Immature natural killer cell (primary cell): Measurements from ENCODE around the gene NPLOC4. TPM values are rescaled to one million over a fixed set of nuclear protein-coding genes. Genes with fewer than 3 reads are reported as not detected.
A peak's percentile ranks its signal among the peaks of the same experiment; 100 is the strongest.

ENCODE experiments used
- DNase-seq, 3 donors: peaks; one replicate each; pipeline ENCODE4 v3.0.0; 2022; ENCODE audit warnings: mixed read lengths in 1 of 3
- H3K27ac Mint-ChIP-seq, 6 donors: one replicate each; pipeline ENCODE4 v1.8.0; 2020; ENCODE audit warnings: mixed read lengths in 6 of 6, mild to moderate bottlenecking in 5 of 6, inconsistent platforms in 4 of 6, moderate library complexity in 3 of 6
- H3K27me3 Mint-ChIP-seq, 3 donors: one replicate each; pipeline ENCODE4 v1.8.0; 2020 to 2021; ENCODE audit warnings: low read depth in 3 of 3, mild to moderate bottlenecking in 3 of 3, mixed read lengths in 3 of 3, moderate library complexity in 3 of 3, inconsistent platforms in 1 of 3
- H3K36me3 Mint-ChIP-seq, 3 donors: one replicate each; pipeline ENCODE4 v1.8.0; 2020; ENCODE audit warnings: mixed read lengths in 3 of 3, inconsistent platforms in 2 of 3, mild to moderate bottlenecking in 2 of 3
- H3K4me1 Mint-ChIP-seq, 2 donors: one replicate each; pipeline ENCODE4 v1.8.0; 2020; ENCODE audit warnings: inconsistent platforms in 2 of 2, mild to moderate bottlenecking in 2 of 2, mixed read lengths in 2 of 2, moderate library complexity in 1 of 2
- H3K4me3 Mint-ChIP-seq, 5 donors: one replicate each; pipeline ENCODE4 v1.8.0; 2020; ENCODE audit warnings: mild to moderate bottlenecking in 5 of 5, mixed read lengths in 5 of 5, inconsistent platforms in 3 of 5, moderate library complexity in 3 of 5
- H3K9me3 Mint-ChIP-seq, 6 donors: one replicate each; pipeline ENCODE4 v1.8.0; 2020; ENCODE audit warnings: mild to moderate bottlenecking in 6 of 6, mixed read lengths in 6 of 6, inconsistent platforms in 4 of 6, moderate library complexity in 3 of 6
- polyA plus RNA-seq, 3 donors: library from polyadenylated mRNA; unstranded; fragments of 300-500 nt; fragmentation: Illumina TruSeq; gene quantifications; one replicate each; pipeline ENCODE4 v1.2.3, GENCODE V29; 2021

The NPLOC4 gene
- polyA plus RNA-seq, 3 donors from 2014 or later, result 51.0 to 73.9 (median 60.3) TPM

GRCh38 chr17:81672954-81673353 lies 36.0 kb upstream of the NPLOC4 start:
- H3K4me1 Mint-ChIP-seq, result peaks cover 11% of the 10 kb centered on the region in 2 donors
- H3K27ac Mint-ChIP-seq, result no peak overlapping the region
- H3K4me3 Mint-ChIP-seq, result no peak overlapping the region
- no peaks in the 10 kb centered on the region for H3K9me3 Mint-ChIP-seq
- H3K27me3 Mint-ChIP-seq, result peaks cover 0 to 2% (median 0%) of the 10 kb centered on the region in 3 donors
- no peak for DNase-seq
- H3K36me3 Mint-ChIP-seq, result peaks cover 0 to 6% (median 0%) of the 10 kb centered on the region in 3 donors

GRCh38 chr17:81672504-81672903 lies 35.6 kb upstream of the NPLOC4 start:
- peaks cover 0 to 2% (median 0%) of the 10 kb centered on the region in 3 donors for H3K27me3 Mint-ChIP-seq
- peaks cover 16% of the 10 kb centered on the region in 2 donors for H3K4me1 Mint-ChIP-seq
- H3K36me3 Mint-ChIP-seq, result peaks cover 0 to 6% (median 0%) of the 10 kb centered on the region in 3 donors
- no peak overlapping the region for H3K27ac Mint-ChIP-seq
- DNase-seq, result no peak
- H3K4me3 Mint-ChIP-seq, result no peak overlapping the region
- no peaks in the 10 kb centered on the region for H3K9me3 Mint-ChIP-seq

GRCh38 chr17:81667754-81668153 lies 30.8 kb upstream of the NPLOC4 start:
- peaks cover 28 to 37% of the 10 kb centered on the region in 2 donors for H3K4me1 Mint-ChIP-seq

GRCh38 chr17:81666342-81667191 lies 29.7 kb upstream of the NPLOC4 start, which contains the start of the genes CCDC137 and OXLD1:
CCDC137 (plus strand) TSS chr17:81666737; CDS start chr17:81666767, 30 bp downstream.
OXLD1 (minus strand) TSS chr17:81666605; CDS start chr17:81666577, 28 bp downstream.
- Mint-ChIP-seq H3K9me3 (no peaks in the 10 kb centered on the region), H3K27ac (peak within 1 kb of the TSS; percentile 88 to 98 (median 94)), H3K27me3 (peaks cover 0 to 4% (median 0%) of the 10 kb centered on the region in 3 donors), H3K4me3 (peak within 1 kb of the TSS; percentile 94 to 99 (median 95)), H3K4me1 (peaks cover 28 to 37% of the 10 kb centered on the region in 2 donors), H3K36me3 (peaks cover 0 to 6% (median 4%) of the 10 kb centered on the region in 3 donors)
- DNase-seq, result peak; percentile 92 to 93 (median 93)

More at GRCh38 chr17:81667754-81668153, 30.8 kb upstream of the NPLOC4 start:
- DNase-seq, result no peak
- Mint-ChIP-seq H3K27ac (peak overlapping the region in 5 of 6 donors; percentile 30 to 89 (median 68)), H3K9me3 (no peaks in the 10 kb centered on the region), H3K4me3 (peak overlapping the region; percentile 89 to 95 (median 92)), H3K27me3 (peaks cover 0 to 4% (median 0%) of the 10 kb centered on the region in 3 donors), H3K36me3 (peaks cover 0 to 6% (median 4%) of the 10 kb centered on the region in 3 donors)

GRCh38 chr17:81666092-81666341 lies 29.1 kb upstream of the NPLOC4 start:
- no peaks in the 10 kb centered on the region for H3K9me3 Mint-ChIP-seq
- H3K4me1 Mint-ChIP-seq, result peaks cover 28 to 37% of the 10 kb centered on the region in 2 donors
- peaks cover 0 to 4% (median 0%) of the 10 kb centered on the region in 3 donors for H3K27me3 Mint-ChIP-seq
- peak overlapping the region; percentile 92 to 99 (median 95) for H3K4me3 Mint-ChIP-seq
- H3K27ac Mint-ChIP-seq, result peak overlapping the region; percentile 88 to 98 (median 94)
- peaks cover 0 to 4% (median 1%) of the 10 kb centered on the region in 3 donors for H3K36me3 Mint-ChIP-seq
- DNase-seq, result no peak

DNA sequence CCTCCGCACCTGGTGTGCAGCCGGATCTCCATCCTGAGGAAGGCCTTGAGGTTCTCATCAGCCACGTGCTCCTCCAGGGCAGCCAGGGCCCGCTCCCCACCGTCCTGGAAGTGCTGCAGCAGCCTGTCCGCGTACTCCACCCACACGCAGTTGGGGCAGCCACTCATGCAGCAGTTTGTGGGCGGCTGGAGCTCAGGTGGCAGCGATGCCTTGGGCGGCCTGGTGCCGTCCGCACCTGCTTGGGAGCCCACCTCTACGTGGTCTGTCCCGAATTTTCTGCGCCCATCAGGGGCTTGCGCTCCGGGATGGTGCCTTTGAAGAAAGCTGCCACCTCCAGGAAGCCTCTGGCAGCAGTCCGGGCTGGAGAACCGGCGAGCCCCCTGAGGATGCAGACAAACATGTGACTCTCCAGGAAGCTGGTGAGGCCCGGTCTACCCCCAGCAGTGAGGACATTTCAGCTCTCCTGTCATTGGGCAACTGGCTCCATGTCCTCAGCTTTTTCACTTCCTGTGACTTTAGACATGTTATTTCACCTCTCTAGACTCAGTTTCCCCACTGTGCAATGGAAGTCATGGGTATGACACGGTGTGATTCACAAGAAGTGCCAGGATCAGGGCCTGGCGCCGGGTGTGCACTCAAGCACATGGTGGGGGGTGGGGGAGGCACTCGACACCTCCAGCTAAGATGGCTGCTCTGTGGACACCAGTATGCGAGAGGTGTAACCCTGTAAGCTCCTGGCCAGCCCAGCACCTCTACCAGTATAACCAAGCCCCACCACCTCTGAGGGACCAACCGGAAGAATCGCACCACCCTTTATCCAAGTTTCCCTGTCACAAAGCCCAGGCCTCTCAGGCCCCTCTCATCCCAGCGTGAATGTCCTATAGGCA lies 28.5 kb upstream of the NPLOC4 start:
- peak; percentile 20 to 31 (median 26) for DNase-seq
- H3K9me3 Mint-ChIP-seq, result no peaks in the 10 kb centered on the region
- peaks cover 0 to 4% (median 0%) of the 10 kb centered on the region in 3 donors for H3K36me3 Mint-ChIP-seq
- peak overlapping the region; percentile 88 to 98 (median 94) for H3K27ac Mint-ChIP-seq
- H3K4me3 Mint-ChIP-seq, result peak overlapping the region; percentile 92 to 99 (median 95)
- peaks cover 0 to 4% (median 2%) of the 10 kb centered on the region in 3 donors for H3K27me3 Mint-ChIP-seq
- peaks cover 28 to 37% of the 10 kb centered on the region in 2 donors for H3K4me1 Mint-ChIP-seq

- Mint-ChIP-seq H3K27ac (no peak overlapping the region), H3K4me3 (no peak overlapping the region), H3K4me1 (peaks cover 27 to 37% of the 10 kb centered on the region in 2 donors), H3K9me3 (no peaks in the 10 kb centered on the region), H3K27me3 (peaks cover 0 to 4% (median 2%) of the 10 kb centered on the region in 3 donors), H3K36me3 (peaks cover 0 to 4% (median 0%) of the 10 kb centered on the region in 3 donors)
- no peak for DNase-seq
Observed at GRCh38 chr17:81664051-81664470, 27.1 kb upstream of the NPLOC4 start.

DNA sequence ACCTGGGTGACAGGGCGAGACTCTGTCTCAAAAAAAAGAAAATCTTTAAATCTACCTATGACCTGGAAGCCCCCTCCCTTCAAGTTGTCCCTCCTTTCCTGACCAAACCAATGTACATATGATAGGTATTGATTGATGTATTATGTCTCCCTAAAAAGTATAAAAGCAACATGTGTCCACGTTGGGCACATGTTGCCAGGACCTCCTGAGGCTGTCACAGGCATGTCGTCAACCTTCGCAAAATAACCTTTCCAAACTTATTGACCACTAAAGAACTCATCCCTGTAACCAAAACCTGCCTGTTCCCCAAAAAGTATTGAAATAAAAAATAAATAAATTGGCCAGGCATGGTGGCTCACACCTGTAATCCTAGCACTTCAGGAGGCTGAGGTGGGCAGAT lies 25.1 kb upstream of the NPLOC4 start:
- Mint-ChIP-seq H3K27ac (no peak overlapping the region), H3K36me3 (peaks cover 0 to 4% (median 0%) of the 10 kb centered on the region in 3 donors), H3K4me3 (no peak overlapping the region)

GRCh38 chr17:81660441-81660840 lies 23.5 kb upstream of the NPLOC4 start:
- no peak for DNase-seq
- Mint-ChIP-seq H3K36me3 (no peaks in the 10 kb centered on the region), H3K4me3 (no peak overlapping the region), H3K4me1 (peaks cover 3 to 5% of the 10 kb centered on the region in 2 donors), H3K9me3 (no peaks in the 10 kb centered on the region), H3K27me3 (peaks cover 0 to 2% (median 0%) of the 10 kb centered on the region in 3 donors), H3K27ac (no peak overlapping the region)

More for the DNA sequence above, 25.1 kb upstream of the NPLOC4 start:
- peaks cover 0 to 4% (median 2%) of the 10 kb centered on the region in 3 donors for H3K27me3 Mint-ChIP-seq
- no peak for DNase-seq
- peaks cover 13 to 21% of the 10 kb centered on the region in 2 donors for H3K4me1 Mint-ChIP-seq
- H3K9me3 Mint-ChIP-seq, result no peaks in the 10 kb centered on the region

DNA sequence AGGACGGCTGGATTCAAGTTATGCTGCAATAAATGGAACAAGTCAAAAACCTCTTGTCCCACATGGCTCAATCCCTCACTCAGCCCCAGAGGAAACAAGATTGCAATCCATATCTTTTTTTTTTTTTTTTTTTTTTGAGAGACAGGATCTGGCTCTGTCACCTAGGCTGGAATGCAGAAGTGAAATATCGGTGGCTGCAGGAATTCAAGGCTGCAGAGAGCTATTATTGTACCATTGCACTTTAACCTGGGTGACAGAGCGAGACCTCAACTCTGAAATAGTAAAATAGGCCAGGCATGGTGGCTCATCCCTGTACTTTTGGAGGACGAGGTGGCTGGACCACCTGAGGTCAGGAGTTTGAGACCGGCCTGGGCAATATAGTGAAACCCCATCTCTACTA lies 22.1 kb upstream of the NPLOC4 start:
- H3K9me3 Mint-ChIP-seq, result no peaks in the 10 kb centered on the region

DNA sequence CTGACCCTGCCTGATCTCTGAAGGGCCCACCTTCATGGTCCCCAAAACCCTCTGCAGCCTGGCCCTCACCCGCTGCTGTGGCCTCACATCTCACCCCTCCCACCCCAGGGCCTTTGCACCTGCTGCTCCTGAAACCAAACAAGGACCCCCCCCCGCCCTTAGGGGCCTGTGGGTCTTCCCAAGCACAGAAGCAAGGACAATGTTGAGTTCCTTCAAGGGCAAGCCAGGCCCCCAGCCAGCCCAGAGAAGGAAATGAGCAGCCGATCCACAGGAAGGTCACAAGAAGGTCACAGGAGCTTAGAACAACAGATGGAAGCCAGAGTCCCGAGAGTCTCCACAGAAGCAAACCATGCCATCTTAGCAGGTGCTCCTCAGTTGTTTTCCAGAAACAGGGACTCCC lies 19.9 kb upstream of the NPLOC4 start:
- H3K4me3 Mint-ChIP-seq, result no peak overlapping the region
- H3K27ac Mint-ChIP-seq, result no peak overlapping the region
- H3K36me3 Mint-ChIP-seq, result peaks cover 0 to 2% (median 0%) of the 10 kb centered on the region in 3 donors
- peaks cover 13 to 17% of the 10 kb centered on the region in 2 donors for H3K4me1 Mint-ChIP-seq
- H3K27me3 Mint-ChIP-seq, result peaks cover 0 to 7% (median 2%) of the 10 kb centered on the region in 3 donors
- no peak for DNase-seq
- H3K9me3 Mint-ChIP-seq, result no peaks in the 10 kb centered on the region

More for the DNA sequence above, 22.1 kb upstream of the NPLOC4 start:
- no peaks in the 10 kb centered on the region for H3K36me3 Mint-ChIP-seq
- H3K27me3 Mint-ChIP-seq, result peaks cover 0 to 2% (median 0%) of the 10 kb centered on the region in 3 donors
- peaks cover under 1 to 2% of the 10 kb centered on the region in 2 donors for H3K4me1 Mint-ChIP-seq
- no peak for DNase-seq
- no peak overlapping the region for H3K27ac Mint-ChIP-seq
- no peak overlapping the region for H3K4me3 Mint-ChIP-seq

- no peak for DNase-seq
- Mint-ChIP-seq H3K36me3 (peaks cover 0 to 4% (median 0%) of the 10 kb centered on the region in 3 donors), H3K4me1 (peaks cover 13 to 19% of the 10 kb centered on the region in 2 donors), H3K27me3 (peaks cover 0 to 7% (median 2%) of the 10 kb centered on the region in 3 donors), H3K27ac (no peak within 1 kb of the TSS), H3K9me3 (no peaks in the 10 kb centered on the region), H3K4me3 (no peak within 1 kb of the TSS)
Observed at GRCh38 chr17:81656118-81656743, 19.3 kb upstream of the NPLOC4 start, which contains the start of gene PDE6G. PDE6G (minus strand) TSS chr17:81656542; CDS start chr17:81653305, 3,237 bp downstream.
